Activated CD8-positive, alpha-beta T cell treated with anti-CD3 and anti-CD28 coated beads for 36 hours (primary cell): ENCODE measurements around the gene BTN1A1. TPM values are rescaled to one million over a fixed set of nuclear protein-coding genes. Genes with fewer than 3 reads are reported as not detected.

Experiments
- ATAC-seq: fragments of 200-7000 bp; cut with Tn5 transposase; one replicate; pipeline ENCODE4 v1.10.0; 2021; ENCODE audit warnings: mild to moderate bottlenecking, moderate library complexity
- CTCF ChIA-PET: fragments of 350-600 bp; sonication (Branson Sonifier 250); formaldehyde crosslinking; loops from one replicate; lab custom pipeline; 2021; ENCODE audit warnings: antibody characterized with exemption; lab: Charles Lee
- POLR2A ChIA-PET: fragments of 350-600 bp; sonication (Branson Sonifier 250); formaldehyde crosslinking; loops from one replicate; lab custom pipeline; 2021; ENCODE audit warnings: antibody characterized with exemption; lab: Charles Lee
- DNase-seq: peaks from one replicate; pipeline ENCODE4 v3.0.0-alpha.2; 2020
- H3K27ac Mint-ChIP-seq: one replicate; pipeline ENCODE4 v1.8.0; 2021; ENCODE audit warnings: mild to moderate bottlenecking, mixed read lengths
- H3K27me3 Mint-ChIP-seq: one replicate; pipeline ENCODE4 v1.8.0; 2021; ENCODE audit warnings: mixed read lengths
- H3K36me3 Mint-ChIP-seq: one replicate; pipeline ENCODE4 v1.8.0; 2021; ENCODE audit warnings: low read depth, mixed read lengths
- H3K4me1 Mint-ChIP-seq: one replicate; pipeline ENCODE4 v1.8.0; 2021; ENCODE audit warnings: low read depth, mixed read lengths
- H3K4me3 Mint-ChIP-seq: one replicate; pipeline ENCODE4 v1.8.0; 2021; ENCODE audit warnings: mild to moderate bottlenecking, moderate library complexity, mixed read lengths
- H3K9me3 Mint-ChIP-seq: one replicate; pipeline ENCODE4 v1.8.0; 2021; ENCODE audit warnings: mixed read lengths
- CTCF ChIP-seq: fragments of 200-600 bp; IDR thresholded peaks from one replicate; pipeline ENCODE4 v1.8.0; 2022; ENCODE audit warnings: antibody characterized with exemption, mild to moderate bottlenecking
- intact Hi-C: fragments of 100-400 bp; cut with micrococcal nuclease; formaldehyde crosslinking; loops from one replicate; pipeline ENCODE4 v1.10.0; 2022
- total RNA-seq, 2 experiments: library from RNA; stranded (reverse); gene quantifications; one replicate each; pipeline ENCODE4 v1.2.3, GENCODE V29; 2021

Gene BTN1A1
- total RNA-seq, 2 experiments from 2014 or later = 0.11 TPM; not detected in 1

GRCh38 chr6:26478985-26479278 lies 21.2 kb upstream of the BTN1A1 start:
- no peak for ATAC-seq
- Mint-ChIP-seq H3K27me3 (no peaks in the 10 kb centered on the region), H3K4me3 (no peak overlapping the region), H3K36me3 (peaks cover 4% of the 10 kb centered on the region), H3K9me3 (no peaks in the 10 kb centered on the region), H3K4me1 (peaks cover 25% of the 10 kb centered on the region), H3K27ac (no peak overlapping the region)
- intact Hi-C loops = no loop called here
- TF ChIP-seq CTCF = no peak
- ChIA-PET CTCF (interaction anchor here (1.0 to 1.7 kb wide), 3 partner anchors 11 to 137 kb away, joined by 3 to 7 read pairs (median 3); no protein-coding TSS in a partner anchor), POLR2A (interaction anchor here (0.9 to 1.2 kb wide), 3 partner anchors 9 to 150 kb away, joined by 3 to 4 read pairs (median 3); no protein-coding TSS in a partner anchor)
- DNase-seq = no peak

- H3K4me1 Mint-ChIP-seq = peaks cover 2% of the 10 kb centered on the region
- no peaks in the 10 kb centered on the region for H3K9me3 Mint-ChIP-seq
- no peak overlapping the region for H3K4me3 Mint-ChIP-seq
- no peak for DNase-seq
- ATAC-seq = no peak
- H3K27me3 Mint-ChIP-seq = no peaks in the 10 kb centered on the region
- intact Hi-C loops = no loop called here
- no peaks in the 10 kb centered on the region for H3K36me3 Mint-ChIP-seq
- no peak overlapping the region for H3K27ac Mint-ChIP-seq
- TF ChIP-seq CTCF = no peak
- CTCF ChIA-PET = interaction anchor here (0.6 kb wide), 1 partner anchor 147 kb away, joined by 3 read pairs; no protein-coding TSS in a partner anchor
- POLR2A ChIA-PET = no interaction called here
Measured at GRCh38 chr6:26482338-26482737, 17.8 kb upstream of the BTN1A1 start.

GRCh38 chr6:26483727-26484126 lies 16.4 kb upstream of the BTN1A1 start:
- no peak for DNase-seq
- H3K4me1 Mint-ChIP-seq = no peaks in the 10 kb centered on the region

GRCh38 chr6:26484161-26484560 lies 15.9 kb upstream of the BTN1A1 start:
- H3K27me3 Mint-ChIP-seq = no peaks in the 10 kb centered on the region
- no peaks in the 10 kb centered on the region for H3K4me1 Mint-ChIP-seq
- H3K4me3 Mint-ChIP-seq = no peak overlapping the region
- H3K27ac Mint-ChIP-seq = no peak overlapping the region
- intact Hi-C loops = no loop called here
- peaks cover 6% of the 10 kb centered on the region for H3K9me3 Mint-ChIP-seq
- ATAC-seq = no peak
- DNase-seq = no peak
- no peak for TF ChIP-seq CTCF
- no peaks in the 10 kb centered on the region for H3K36me3 Mint-ChIP-seq
- ChIA-PET CTCF (interaction anchor here (0.6 to 2.4 kb wide), 2 partner anchors 9 to 11 kb away, joined by 3 to 7 read pairs; no protein-coding TSS in a partner anchor), POLR2A (interaction anchor here (1.7 to 2.5 kb wide), 2 partner anchors 11 to 54 kb away, joined by 4 to 12 read pairs; partner anchors contain the start of gene HMGN4)

More at GRCh38 chr6:26483727-26484126, 16.4 kb upstream of the BTN1A1 start:
- no peak for ATAC-seq
- Mint-ChIP-seq H3K27me3 (no peaks in the 10 kb centered on the region), H3K36me3 (no peaks in the 10 kb centered on the region), H3K9me3 (peaks cover 6% of the 10 kb centered on the region), H3K27ac (no peak overlapping the region), H3K4me3 (no peak overlapping the region)
- ChIA-PET CTCF (interaction anchor here (0.6 to 2.4 kb wide), 2 partner anchors 9 to 11 kb away, joined by 3 to 7 read pairs; no protein-coding TSS in a partner anchor), POLR2A (interaction anchor here (1.7 to 2.5 kb wide), 2 partner anchors 10 to 54 kb away, joined by 4 to 12 read pairs; partner anchors contain the start of gene HMGN4)
- TF ChIP-seq CTCF = no peak
- intact Hi-C loops = no loop called here

- Mint-ChIP-seq H3K27me3 (no peaks in the 10 kb centered on the region), H3K4me1 (no peaks in the 10 kb centered on the region), H3K27ac (no peak overlapping the region), H3K4me3 (no peak overlapping the region), H3K9me3 (peaks cover 6% of the 10 kb centered on the region), H3K36me3 (no peaks in the 10 kb centered on the region)
- DNase-seq (no peak), ATAC-seq (no peak)
- no peak for TF ChIP-seq CTCF
- intact Hi-C loops = no loop called here
- POLR2A ChIA-PET = interaction anchor here (1.7 to 2.5 kb wide), 2 partner anchors 12 to 53 kb away, joined by 4 to 12 read pairs; partner anchors contain the start of gene HMGN4
- CTCF ChIA-PET = interaction anchor here (0.7 to 2.4 kb wide), 4 partner anchors 10 to 144 kb away, joined by 3 to 7 read pairs (median 3); no protein-coding TSS in a partner anchor
Measured at GRCh38 chr6:26485112-26485780, 14.9 kb upstream of the BTN1A1 start.
